ENCODE results near the gene LCE1C. TPM values are rescaled to one million over a fixed set of nuclear protein-coding genes. Genes with fewer than 3 reads are reported as not detected.

LCE1C gene
- total and polyA plus RNA-seq, 2 of the 8 experiments (the other 6 are each of a cell fraction or from before 2014, with no cell fraction given), result not detected

DNA sequence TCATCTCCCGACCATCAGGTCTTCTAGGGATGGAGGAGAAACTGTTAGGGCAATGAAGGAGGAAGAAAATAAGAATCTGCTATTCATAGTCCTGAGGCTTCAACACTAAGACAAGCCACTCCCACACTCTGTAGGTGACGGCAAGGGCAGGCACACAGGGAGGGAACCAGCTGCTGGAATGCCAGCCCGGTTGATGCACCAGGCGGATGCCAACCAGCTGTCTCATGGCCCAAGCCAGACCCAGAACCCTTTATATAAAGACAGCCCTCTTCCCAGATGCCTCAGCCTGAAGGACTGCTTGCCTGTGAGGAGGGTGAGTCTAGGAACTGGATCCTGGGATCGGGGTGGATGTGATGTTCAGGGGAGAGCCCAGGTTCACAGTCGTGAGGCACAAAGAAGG is 48.7 kb downstream of the LCE1C start, which contains the start of gene KPRP:
TSS of gene KPRP (plus strand) at position 279 of the 400 bp plus-strand sequence. CDS start 1,564 bp downstream, outside the sequence.
- ChIA-PET CTCF (ENCODE audit: partially characterized antibody) (no interaction called here), POLR2A (ENCODE audit: partially characterized antibody) (no interaction called here)
- H2BK5ac ChIP-seq (ENCODE audit: low read depth, low read length), result no peak within 1 kb of the TSS
- no peak within 1 kb of the TSS for H3K14ac ChIP-seq (ENCODE audit: insufficient read length)
- H3K23me2 ChIP-seq (ENCODE audit: low read depth, low read length), result no peaks in the 10 kb centered on the region
- H3K4me2 ChIP-seq (ENCODE audit: insufficient read depth in 1 of 2, low read depth in 2 of 2, low read length in 2 of 2), result no peak within 1 kb of the TSS
- no peak within 1 kb of the TSS for H3K4ac ChIP-seq (replicated peaks; ENCODE audit: insufficient read length, low read depth, low read length)
- no peaks in the 10 kb centered on the region for H4K20me1 ChIP-seq (replicated peaks in 1 of 2; ENCODE audit: control insufficient read depth in 1 of 2, insufficient read depth in 2 of 2, low read length in 2 of 2)
- DNase-seq (ENCODE audit: low read depth in 1 of 2, low spot score in 2 of 2) (no peak), FAIRE-seq (no peak)
- H3K23ac ChIP-seq (ENCODE audit: insufficient read length), result no peak within 1 kb of the TSS
- H3K9ac ChIP-seq (replicated peaks in 1 of 4; ENCODE audit: extremely low read depth in 1 of 4, low read depth in 3 of 4, low read length in 3 of 4), result no peak within 1 kb of the TSS
- no peaks in the 10 kb centered on the region for H3K79me2 ChIP-seq (ENCODE audit: control insufficient read depth in 1 of 2, insufficient read depth in 2 of 2, low read length in 2 of 2)
- H3K27me3 ChIP-seq (replicated peaks in 1 of 4; ENCODE audit: control insufficient read depth in 3 of 4, extremely low read depth in 1 of 4, insufficient read depth in 3 of 4, low read length in 3 of 4), result no peaks in the 10 kb centered on the region
- H3K56ac ChIP-seq (replicated peaks; ENCODE audit: insufficient read length, low read depth, low read length), result no peak within 1 kb of the TSS
- no peak within 1 kb of the TSS for H2BK120ac ChIP-seq (replicated peaks; ENCODE audit: low read depth, low read length)
- no peak within 1 kb of the TSS for H4K8ac ChIP-seq (ENCODE audit: extremely low read depth, insufficient read depth, low read length)
- H3K27ac ChIP-seq (ENCODE audit: low read depth, low read length), result no peak within 1 kb of the TSS
- no peak within 1 kb of the TSS for H2BK20ac ChIP-seq (ENCODE audit: low read length)
- H3K9me3 ChIP-seq (ENCODE audit: insufficient read depth in 2 of 2, low read depth in 1 of 2, low read length in 1 of 2), result peaks cover 80 to 89% of the 10 kb centered on the region in 2 experiments
- H3K18ac ChIP-seq (ENCODE audit: extremely low read depth, low read length), result no peak within 1 kb of the TSS
- no peak within 1 kb of the TSS for H2AK5ac ChIP-seq (ENCODE audit: low read depth, low read length)
- H2BK15ac ChIP-seq (ENCODE audit: low read length), result no peak within 1 kb of the TSS
- H3K36me3 ChIP-seq (ENCODE audit: control insufficient read depth in 2 of 4, insufficient read depth in 4 of 4, low read length in 3 of 4), result no peaks in the 10 kb centered on the region
- H3K4me3 ChIP-seq (ENCODE audit: extremely low read depth in 1 of 4, insufficient read depth in 2 of 4, low read depth in 3 of 4, low read length in 4 of 4), result no peak within 1 kb of the TSS
- H4K5ac ChIP-seq (ENCODE audit: insufficient read length, low read depth, low read length), result no peak within 1 kb of the TSS
- H3K79me1 ChIP-seq (ENCODE audit: low read depth, low read length), result no peaks in the 10 kb centered on the region
- H2BK12ac ChIP-seq (ENCODE audit: low read depth, low read length), result no peak within 1 kb of the TSS
- no peak within 1 kb of the TSS for H4K91ac ChIP-seq (replicated peaks; ENCODE audit: insufficient read length, low read length)
- no peak within 1 kb of the TSS for H2AFZ ChIP-seq (ENCODE audit: low read length)
- 87% methylated on average over 6 of the region's 6 CpGs; no CpG with 5 or more reads in 1 of the 2 experiments for WGBS, 2 experiments (ENCODE audit: extremely low coverage in 1 of 2, insufficient coverage in 1 of 2, insufficient read length in 1 of 2, insufficient replicate concordance in 2 of 2, low coverage in 1 of 2, low lambda C conversion rate in 2 of 2, missing lambda C conversion rate in 1 of 2)
- H3K4me1 ChIP-seq (replicated peaks in 1 of 4; ENCODE audit: control insufficient read depth in 3 of 4, insufficient read depth in 4 of 4, low read length in 3 of 4), result no peaks in the 10 kb centered on the region
- TF ChIP-seq RBBP5 (IDR thresholded peaks at IDR 0.05; ENCODE audit: borderline replicate concordance, low read depth, low read length), result no peak
